GM12865 (cell line): ENCODE results near the gene ABR.

ENCODE experiments used
- DNase-seq: peaks from one replicate; pipeline ENCODE4 v3.0.0; 2010; ENCODE audit warnings: low read depth
- H3K4me3 ChIP-seq: 2 replicates; pipeline ENCODE4 v1.5.1; 2011; ENCODE audit warnings: mild to moderate bottlenecking, low read depth, low read length, control low read depth
- CTCF ChIP-seq: IDR thresholded peaks from 2 replicates; pipeline ENCODE4 v1.5.1; 2011; ENCODE audit warnings: low read length, control low read depth, low read depth, inconsistent platforms; ENCODE audit not compliant: insufficient read depth; ENCODE audit errors: missing control alignments

ABR gene

GRCh38 chr17:1083451-1084187 is 96.2 kb downstream of the ABR start:
- TF ChIP-seq CTCF, result no peak
- no peak overlapping the region for H3K4me3 ChIP-seq
- DNase-seq, result no peak

- H3K4me3 ChIP-seq, result no peak overlapping the region
- no peak for DNase-seq
- no peak for TF ChIP-seq CTCF
Observed at GRCh38 chr17:1082579-1082978, 97.2 kb downstream of the ABR start.

- DNase-seq, result no peak
- no peak overlapping the region for H3K4me3 ChIP-seq
- TF ChIP-seq CTCF, result no peak
Observed at GRCh38 chr17:1078831-1079561, 100.8 kb downstream of the ABR start.

- TF ChIP-seq CTCF, result no peak
- no peak overlapping the region for H3K4me3 ChIP-seq
- no peak for DNase-seq
Observed at GRCh38 chr17:1077986-1078711, 101.6 kb downstream of the ABR start.

GRCh38 chr17:1077581-1077985 is 102.2 kb downstream of the ABR start:
- DNase-seq, result no peak
- H3K4me3 ChIP-seq, result no peak overlapping the region
- no peak for TF ChIP-seq CTCF

- no peak overlapping the region for H3K4me3 ChIP-seq
- no peak for DNase-seq
- no peak for TF ChIP-seq CTCF
Observed at GRCh38 chr17:1076982-1077302, 102.8 kb downstream of the ABR start.
